GM18505 (cell line): ENCODE results near the gene DDX11.
A peak's percentile ranks its signal among the peaks of the same experiment; 100 is the strongest.
"Not testable (repeated sequence)": the region's sequence is repeated elsewhere in the genome, so short reads cannot be mapped to it uniquely, and the experiment has no call there.

Source experiments
- ATAC-seq: cut with Tn5 transposase; IDR thresholded peaks from one replicate; pipeline ENCODE4 v1.9.1; 2021; ENCODE audit not compliant: unreplicated experiment
- POLR2A ChIP-seq: IDR thresholded peaks from 4 replicates; pipeline ENCODE4 v1.6.1; 2011; ENCODE audit warnings: borderline replicate concordance; ENCODE audit not compliant: insufficient read depth, insufficient read length; ENCODE audit errors: extremely low read depth

The DDX11 gene

GRCh38 chr12:31073527-31074332, at the start of gene DDX11:
Gene DDX11 (plus strand): TSS chr12:31073860. CDS start chr12:31078394, 4,534 bp downstream.
- peak; percentile 93 for ATAC-seq

- TF ChIP-seq POLR2A, result no peak
- no peak for ATAC-seq
These were observed 47.5 kb upstream of the DDX11 start for GRCh38 chr12:31026202-31026601.

- not testable (repeated sequence) for ATAC-seq
These were observed 46.7 kb upstream of the DDX11 start for GRCh38 chr12:31027006-31027405.

- TF ChIP-seq POLR2A, result no peak
- no peak for ATAC-seq
These were observed 44.2 kb upstream of the DDX11 start for GRCh38 chr12:31029468-31029867.

GRCh38 chr12:31029916-31030562, 43.6 kb upstream of the DDX11 start:
- ATAC-seq, result no peak
- no peak for TF ChIP-seq POLR2A

GRCh38 chr12:31031951-31032335, 41.7 kb upstream of the DDX11 start:
- no peak for ATAC-seq
- no peak for TF ChIP-seq POLR2A

GRCh38 chr12:31033146-31033545, 40.5 kb upstream of the DDX11 start:
- no peak for TF ChIP-seq POLR2A
- no peak for ATAC-seq

GRCh38 chr12:31033681-31034080, 40.0 kb upstream of the DDX11 start:
- no peak for TF ChIP-seq POLR2A

GRCh38 chr12:31034372-31034771, 39.3 kb upstream of the DDX11 start:
- no peak for TF ChIP-seq POLR2A
- ATAC-seq, result no peak

More at GRCh38 chr12:31033681-31034080, 40.0 kb upstream of the DDX11 start:
- no peak for ATAC-seq

GRCh38 chr12:31035226-31035625, 38.4 kb upstream of the DDX11 start:
- no peak for TF ChIP-seq POLR2A
- no peak for ATAC-seq

- TF ChIP-seq POLR2A, result no peak
- ATAC-seq, result no peak
These were observed 37.5 kb upstream of the DDX11 start for GRCh38 chr12:31035967-31036665.

GRCh38 chr12:31037028-31037427, 36.6 kb upstream of the DDX11 start:
- no peak for TF ChIP-seq POLR2A
- no peak for ATAC-seq

GRCh38 chr12:31037931-31038330, 35.7 kb upstream of the DDX11 start:
- TF ChIP-seq POLR2A, result no peak
- ATAC-seq, result no peak
